CD4-positive, alpha-beta T cell treated with Interferon gamma for 1 hour (primary cell): ENCODE data around the gene GNAS.

Experiments used
- DNase-seq: peaks from one replicate; pipeline ENCODE4 v3.0.0-alpha.2; 2020

GNAS gene

GRCh38 chr20:58854638-58855471, 2.3 kb downstream of the GNAS start:
- DNase-seq = no peak

DNA sequence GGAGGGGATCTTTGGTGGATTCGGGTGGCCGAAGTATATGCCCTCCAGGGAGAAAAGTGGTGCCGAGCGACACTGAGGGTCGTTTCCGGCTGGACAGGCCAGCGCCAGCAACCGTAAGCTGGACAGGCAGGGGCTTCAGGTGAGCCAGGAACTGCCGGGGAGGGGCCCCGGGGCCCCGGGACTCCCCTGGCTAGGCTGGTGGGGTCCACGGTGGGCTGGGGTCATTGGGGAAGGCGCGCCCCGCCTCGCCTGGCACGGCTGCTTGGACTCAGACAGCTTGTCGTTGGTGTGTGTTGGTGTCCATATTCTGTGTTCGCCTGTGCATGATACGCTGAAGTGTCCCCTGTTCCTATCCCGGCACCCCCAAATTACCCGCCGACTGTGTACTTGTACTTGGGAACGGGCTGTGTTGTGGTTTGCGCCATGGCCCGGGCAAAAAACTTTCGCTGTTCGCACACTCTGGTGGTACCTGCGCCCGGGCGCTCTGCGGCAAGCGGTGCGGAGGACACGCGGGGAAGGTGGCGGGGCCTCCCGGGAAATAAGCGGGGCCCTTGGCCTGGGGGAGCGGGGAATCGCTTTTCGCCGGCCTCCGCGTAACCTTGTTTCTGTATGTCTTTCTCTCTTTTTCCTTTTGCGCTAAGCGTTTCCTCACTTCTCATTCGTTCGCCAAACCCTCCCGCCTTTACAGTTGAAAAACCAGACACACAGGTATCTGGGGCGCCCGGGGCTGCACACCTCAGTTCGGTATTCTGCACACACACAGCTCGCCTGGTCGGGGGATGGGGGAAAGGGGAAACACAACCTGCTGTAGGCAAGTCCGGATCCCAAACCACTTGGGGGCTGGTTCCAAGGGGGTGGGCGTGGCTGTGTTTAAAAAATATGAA, 3.2 kb downstream of the GNAS start:
- DNase-seq = no peak

DNA sequence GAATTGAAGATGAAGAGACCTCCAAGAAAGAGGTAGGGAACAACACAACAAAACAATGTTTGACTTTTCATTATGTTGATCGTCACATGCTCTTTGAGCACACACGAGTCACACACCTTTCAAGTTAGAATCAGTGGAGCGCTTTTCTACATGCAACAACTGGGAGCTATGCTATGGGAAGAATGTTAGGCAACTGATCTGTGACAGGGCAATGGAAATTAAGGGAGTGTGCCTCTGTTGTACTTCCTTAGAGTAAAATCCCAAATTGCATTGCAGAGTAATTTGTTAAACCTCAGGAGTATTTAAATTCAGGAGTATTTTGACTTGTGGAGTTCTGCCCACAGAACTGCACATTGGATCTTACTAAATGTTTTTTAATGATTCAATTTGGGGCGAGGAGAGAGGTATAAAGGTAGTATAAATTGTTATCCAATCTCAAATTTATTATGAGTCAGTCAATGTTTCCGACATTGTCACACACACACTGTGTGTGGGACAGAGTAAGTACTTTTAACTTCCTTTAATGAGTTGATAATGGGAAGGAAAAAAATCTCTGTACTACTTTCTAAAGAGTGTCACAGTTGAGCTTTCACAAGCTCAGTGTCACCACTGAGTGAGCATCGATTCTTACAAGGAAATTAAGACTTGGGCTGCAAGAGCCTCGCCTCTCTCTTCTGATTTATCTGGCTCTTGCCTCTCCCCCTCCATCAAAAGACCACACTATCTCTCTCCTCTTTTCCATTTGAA, 10.7 kb downstream of the GNAS start:
- no peak for DNase-seq

DNA sequence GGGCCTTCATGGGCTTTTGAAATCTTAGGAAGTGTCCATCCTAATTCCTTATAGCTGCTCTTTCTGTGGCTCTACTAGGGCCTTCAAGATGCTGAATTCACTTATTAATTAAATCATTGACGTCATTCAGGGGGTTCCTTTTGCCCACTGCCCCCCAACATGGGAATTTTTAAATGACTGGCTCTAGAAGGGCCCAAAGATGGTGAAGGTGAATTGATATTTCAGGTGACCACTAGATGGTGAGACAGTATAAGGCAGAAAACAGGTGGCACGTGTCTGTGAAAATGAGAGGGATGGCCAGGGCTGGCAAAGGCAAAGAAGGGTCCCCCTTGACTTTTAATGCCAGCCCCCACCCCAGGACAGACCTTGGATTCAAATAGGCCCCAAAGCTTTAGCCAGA, 11.8 kb downstream of the GNAS start:
- DNase-seq = no peak

GRCh38 chr20:58865843-58866242, 13.3 kb downstream of the GNAS start:
- no peak for DNase-seq

DNA sequence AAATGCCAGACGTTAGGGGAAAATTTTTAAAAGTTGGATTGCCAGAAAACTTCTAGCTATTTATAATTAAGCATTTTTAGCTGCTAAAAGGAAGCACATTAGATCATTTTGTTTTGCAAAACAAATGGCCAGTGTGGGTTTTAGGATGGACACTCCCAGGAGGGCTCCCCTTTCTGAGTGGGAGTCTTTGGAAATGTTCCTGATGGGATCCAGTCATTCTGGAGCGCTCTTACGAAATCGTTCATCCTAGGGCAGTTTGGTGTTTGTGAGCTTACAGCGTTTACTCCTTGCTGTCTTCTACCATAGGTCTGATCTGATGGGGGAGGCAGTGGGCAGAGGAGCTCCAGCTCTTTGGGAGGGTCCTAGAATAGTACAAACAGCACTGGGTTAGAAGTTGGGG, 14.7 kb downstream of the GNAS start:
- no peak for DNase-seq

DNA sequence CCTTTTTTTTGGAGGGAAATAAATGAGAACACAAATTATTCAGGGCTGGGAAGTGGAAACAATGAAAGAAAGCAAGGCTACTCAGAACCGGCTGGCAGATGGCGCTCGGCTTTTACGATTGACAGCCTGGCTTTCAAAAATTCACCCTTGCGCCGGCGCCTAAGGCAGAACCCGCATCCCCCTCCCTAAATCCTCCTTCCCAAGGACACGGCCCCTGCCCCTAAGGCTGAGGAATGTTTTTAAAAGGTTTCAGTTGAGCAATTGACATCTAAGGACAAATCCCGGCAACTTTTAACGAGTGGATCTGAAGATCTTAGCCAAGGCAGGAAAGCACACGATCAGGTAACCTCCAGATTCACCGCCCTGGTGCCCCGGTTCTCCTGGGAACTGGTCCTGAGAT, 16.3 kb downstream of the GNAS start:
- DNase-seq = no peak

GRCh38 chr20:58869662-58870227, 17.2 kb downstream of the GNAS start:
- DNase-seq = no peak

DNA sequence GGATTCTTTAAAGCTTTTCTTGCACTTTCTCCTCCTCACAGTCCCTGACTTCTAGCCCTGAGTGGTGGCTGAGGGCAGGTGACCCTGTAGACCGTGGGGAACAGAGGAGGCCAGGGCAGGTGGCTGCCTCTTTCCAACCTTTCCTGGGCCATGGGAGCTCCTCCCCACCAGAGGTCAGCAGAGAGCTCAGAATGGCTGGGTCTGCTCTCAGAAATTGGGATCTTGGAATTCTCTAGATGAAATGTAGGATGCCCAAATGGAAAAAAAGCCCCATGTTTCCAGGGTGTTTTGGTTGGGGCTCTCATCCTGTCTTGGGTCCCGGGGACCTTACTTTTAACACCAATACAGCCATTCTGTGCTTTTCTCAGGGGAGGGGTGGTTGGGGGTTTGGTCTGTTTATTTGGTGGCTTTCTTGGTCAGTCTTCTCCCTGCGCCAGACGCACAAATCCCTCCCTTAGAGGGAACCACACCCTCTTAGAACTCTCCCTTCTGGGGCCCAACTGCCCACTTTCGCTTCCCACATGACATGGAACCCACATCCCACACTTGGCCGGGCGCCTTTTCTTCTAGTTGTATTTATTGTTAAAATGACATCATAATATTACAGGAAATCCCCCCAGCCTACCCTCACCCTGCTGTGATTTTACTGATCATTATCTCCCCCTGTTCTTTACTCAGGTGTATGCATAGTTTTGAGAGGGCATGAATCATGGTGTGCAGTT, 17.9 kb downstream of the GNAS start:
- DNase-seq = peak; percentile 47

DNA sequence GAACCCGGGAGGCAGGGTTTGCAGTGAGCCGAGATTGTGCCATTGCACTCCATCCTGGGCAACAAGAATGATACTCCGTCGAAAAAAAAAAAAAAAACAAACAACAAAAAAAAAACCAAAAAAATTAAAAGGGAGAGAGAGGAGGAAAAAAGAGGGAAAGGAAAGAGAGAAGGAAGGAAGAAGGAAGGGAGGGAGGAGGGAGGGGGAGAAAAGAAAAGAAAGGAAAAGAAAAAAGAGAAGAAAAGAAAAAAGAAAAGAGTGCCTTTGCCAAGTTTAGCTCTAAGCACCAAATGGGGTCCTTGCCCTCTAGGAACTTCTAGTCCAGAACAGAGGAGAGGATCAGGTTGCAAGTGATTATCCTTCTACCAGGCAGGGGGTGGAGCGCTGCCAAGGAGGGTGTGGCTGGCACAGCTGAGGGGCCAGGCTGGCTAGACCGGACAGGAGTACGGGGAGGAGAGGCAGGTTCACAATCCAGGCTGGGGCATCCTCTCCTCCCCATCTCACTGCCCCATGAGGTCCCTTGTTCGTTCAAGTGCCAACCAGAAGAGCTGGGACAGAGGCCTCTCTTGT, 19.1 kb downstream of the GNAS start:
- DNase-seq = no peak

- DNase-seq = no peak
Observed at GRCh38 chr20:58874469-58874868, 22.0 kb downstream of the GNAS start.

GRCh38 chr20:58875111-58875510, 22.6 kb downstream of the GNAS start:
- DNase-seq = no peak

DNA sequence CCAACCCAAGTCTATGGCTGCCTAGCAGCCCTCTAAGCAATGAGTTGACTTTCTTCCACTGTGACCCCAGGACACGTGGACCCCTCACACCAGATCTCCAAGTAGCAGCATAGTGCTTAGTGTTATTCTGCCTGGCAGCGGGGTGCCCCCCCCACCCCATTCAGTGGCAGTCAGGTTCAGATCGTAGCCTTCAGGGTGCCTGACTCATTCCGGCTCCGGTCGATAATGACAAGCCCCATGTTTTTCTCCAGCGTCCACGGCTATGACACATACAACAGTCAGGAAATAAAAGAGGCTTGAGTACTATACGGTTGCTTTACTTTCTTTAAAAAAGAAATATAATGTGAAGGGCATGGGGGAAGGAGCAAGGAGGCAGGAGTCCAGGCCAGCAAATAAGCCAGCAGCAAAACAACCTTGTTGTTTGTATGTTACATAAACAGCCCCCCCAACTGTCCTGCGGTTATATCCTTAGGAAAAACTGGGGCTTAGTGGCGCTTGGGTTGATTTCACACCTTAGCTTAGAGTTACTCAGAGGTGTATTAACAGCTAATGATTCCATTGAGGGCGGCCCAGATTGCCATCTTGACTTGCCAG, 23.1 kb downstream of the GNAS start:
- no peak for DNase-seq

DNA sequence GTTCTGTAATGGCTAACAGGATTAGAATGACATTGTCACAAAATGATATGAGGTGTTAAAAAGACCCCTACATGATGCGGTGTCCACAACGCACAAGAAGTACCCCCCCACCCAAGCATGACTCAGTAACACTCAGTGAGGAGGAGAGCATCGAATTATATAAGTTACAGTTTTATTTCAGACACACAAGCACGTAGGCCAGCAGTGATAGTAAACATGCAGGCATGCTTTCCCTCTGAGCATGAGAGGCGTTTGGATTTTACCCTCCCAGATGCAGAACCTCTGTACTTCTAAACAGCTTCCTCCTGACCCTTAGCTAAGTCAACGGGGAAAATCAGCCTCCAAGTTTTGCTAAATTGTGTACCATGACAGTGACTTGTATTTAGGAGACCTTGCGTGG, 23.9 kb downstream of the GNAS start:
- no peak for DNase-seq

DNA sequence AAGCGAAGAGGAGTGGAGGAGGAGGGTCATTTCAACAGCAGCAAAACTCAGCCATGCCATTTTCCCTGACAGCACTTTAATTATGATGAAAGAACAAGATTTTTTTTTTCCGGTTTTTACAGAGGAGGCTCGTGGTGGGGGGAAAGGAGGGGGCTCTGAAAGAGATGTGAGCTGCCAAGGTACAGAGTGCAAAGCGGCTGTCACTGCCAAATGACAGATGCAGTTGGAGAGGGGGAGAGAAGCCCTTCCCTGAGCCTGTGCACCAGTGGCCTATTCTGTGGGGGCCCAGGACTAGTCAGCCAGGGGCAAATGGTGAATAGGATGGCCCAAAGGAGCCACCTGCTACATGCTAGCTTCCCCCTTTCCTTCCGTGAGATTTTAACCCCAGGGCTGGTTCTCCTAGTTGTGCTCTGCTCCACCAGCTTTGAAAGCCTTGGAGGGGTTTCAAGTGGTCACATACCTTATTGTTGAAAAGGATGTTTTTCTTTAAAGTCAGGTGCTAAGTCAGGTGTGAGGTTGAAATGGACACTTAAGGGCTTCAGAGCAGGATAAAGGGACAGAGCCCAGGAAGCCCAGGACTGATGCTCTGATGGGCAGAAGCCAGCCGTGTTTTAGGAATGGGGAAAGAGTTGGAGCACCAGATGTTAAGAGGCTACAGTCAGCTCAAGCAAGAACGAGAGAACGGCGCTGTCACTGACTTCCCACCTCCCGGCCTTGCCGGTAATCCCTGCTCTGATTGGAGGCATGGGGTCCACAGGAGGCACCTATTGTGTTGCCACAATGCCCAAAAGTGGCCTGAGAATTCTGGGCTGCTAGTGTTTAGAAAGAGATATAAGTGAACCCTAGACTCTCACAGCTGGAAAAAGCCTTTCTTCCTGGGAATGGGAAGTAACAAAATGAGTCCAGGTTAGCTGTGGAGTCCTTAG, 24.8 kb downstream of the GNAS start:
- no peak for DNase-seq

DNA sequence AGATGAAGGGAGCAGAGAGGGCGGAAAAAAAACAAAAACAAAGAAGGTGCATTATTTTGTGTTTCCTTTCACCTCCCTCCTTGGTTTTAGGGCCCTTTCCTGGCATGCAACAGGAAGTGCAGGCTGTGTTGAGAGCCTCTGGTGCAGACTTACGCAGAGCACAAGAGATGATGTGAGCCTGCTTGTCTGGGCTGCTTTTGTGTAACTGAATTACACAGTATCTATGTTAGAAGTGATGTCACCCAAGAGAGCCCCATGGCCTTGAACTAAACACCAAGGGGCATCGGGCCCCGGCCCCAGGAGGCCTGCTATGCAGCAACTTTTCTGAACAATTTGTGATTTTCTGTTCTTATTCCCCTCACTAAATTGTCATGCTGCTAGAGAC, 25.5 kb downstream of the GNAS start:
- peak; percentile 19 for DNase-seq

DNA sequence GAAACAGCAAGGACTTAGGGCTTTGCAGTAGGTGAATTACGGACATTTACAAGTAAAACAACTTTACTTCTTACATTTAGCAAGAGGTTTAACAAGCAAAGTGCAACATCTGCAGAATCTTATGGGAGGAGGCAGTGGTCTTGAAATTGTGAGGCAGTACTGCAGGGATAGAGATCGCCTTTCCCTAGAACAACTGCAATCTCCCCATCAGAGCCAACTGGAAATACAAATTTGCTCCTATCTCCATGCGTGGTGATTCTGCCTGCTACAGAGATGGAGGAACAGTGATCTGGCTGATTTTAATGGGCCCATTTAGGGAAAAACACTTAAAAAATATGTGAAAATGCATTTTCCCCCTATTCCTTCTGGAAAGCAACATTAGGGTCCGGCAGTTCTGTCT, 25.9 kb downstream of the GNAS start:
- no peak for DNase-seq

GRCh38 chr20:58880441-58880840, 27.9 kb downstream of the GNAS start:
- DNase-seq = no peak

DNA sequence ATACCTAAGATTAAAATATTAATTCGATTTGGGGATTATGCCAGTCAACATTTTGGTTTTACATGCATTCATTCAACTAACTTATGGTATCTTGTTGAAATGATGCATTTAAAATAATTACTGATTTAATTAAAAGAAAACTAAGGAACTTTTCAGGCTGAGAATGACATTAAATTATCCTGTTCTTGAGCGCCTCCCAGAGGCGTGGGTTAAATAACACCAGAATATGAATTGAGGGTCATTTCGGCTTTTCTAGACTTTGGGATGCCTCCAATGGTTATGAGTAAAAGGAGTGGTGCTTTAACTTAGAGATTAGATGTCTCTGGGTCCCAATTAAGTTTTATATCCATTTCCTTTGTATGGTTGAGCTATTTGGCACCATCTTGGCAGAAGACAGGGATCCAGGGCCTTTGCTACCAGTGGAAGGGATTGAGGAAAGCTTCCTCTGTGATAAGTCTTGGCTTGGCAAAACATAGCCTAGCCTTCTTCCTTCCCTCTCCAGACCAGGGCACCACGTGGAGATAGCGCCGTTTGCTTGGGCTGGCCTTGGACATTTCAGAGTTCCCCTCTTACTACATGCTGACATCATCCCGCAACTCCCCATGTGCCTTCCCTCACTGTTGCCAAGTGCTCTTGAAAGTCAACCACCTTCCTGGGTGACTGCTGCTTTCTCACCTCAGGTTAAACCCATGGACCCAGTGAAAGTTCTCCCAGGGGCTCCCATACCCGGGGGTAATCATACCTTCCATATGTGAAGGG, 28.7 kb downstream of the GNAS start:
- DNase-seq = no peak

DNA sequence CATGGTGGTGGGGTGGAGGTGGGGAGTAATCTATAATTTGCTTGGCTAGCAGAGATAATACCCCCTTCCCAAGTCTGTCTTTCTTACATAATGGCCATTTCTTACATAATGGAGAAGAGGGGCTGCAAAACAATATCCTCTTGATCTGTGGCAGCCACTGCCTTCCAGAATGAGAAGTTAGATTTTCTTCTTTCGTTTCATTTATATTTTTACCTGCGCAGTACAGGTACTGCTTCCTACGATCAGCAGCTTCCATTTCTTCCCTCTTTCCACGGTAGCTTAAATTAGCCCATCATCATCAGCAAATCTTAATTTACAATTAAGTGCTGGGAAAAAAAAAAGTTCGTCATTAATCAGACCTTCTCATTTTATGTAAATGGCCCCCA, 30.2 kb downstream of the GNAS start:
- DNase-seq = no peak
